DOHH2 (cell line): Measurements from ENCODE around the gene LAMP2.

Experiments used
- H3F3A ChIP-seq: fragments of 200-600 bp; sonication (generic), shearing (Covaris generic); 2 replicates; pipeline ENCODE4 v1.6.0; 2016; ENCODE audit warnings: antibody characterized with exemption, mild to moderate bottlenecking; ENCODE audit not compliant: control insufficient read depth, insufficient read depth
- H3K27ac ChIP-seq: fragments of 200-600 bp; sonication (generic); 2 replicates; pipeline ENCODE4 v1.5.1; 2014; ENCODE audit warnings: low read depth, mild to moderate bottlenecking, low read length, moderate library complexity
- H3K27me3 ChIP-seq: fragments of 200-600 bp; sonication (generic); 2 replicates; pipeline ENCODE4 v1.6.1; 2014; ENCODE audit warnings: mild to moderate bottlenecking, low read length, mixed read lengths; ENCODE audit not compliant: control insufficient read depth
- H3K36me3 ChIP-seq: fragments of 200-600 bp; sonication (generic); 2 replicates; pipeline ENCODE4 v1.6.1; 2014; ENCODE audit warnings: mild to moderate bottlenecking, low read length, moderate library complexity, mixed read lengths; ENCODE audit not compliant: control insufficient read depth
- H3K4me1 ChIP-seq: fragments of 200-600 bp; sonication (generic); 2 replicates; pipeline ENCODE4 v1.6.1; 2014; ENCODE audit warnings: mild to moderate bottlenecking, low read length, mixed read lengths; ENCODE audit not compliant: control insufficient read depth
- H3K4me2 ChIP-seq: fragments of 200-600 bp; sonication (generic); 2 replicates; pipeline ENCODE4 v1.6.0; 2014; ENCODE audit warnings: mild to moderate bottlenecking, low read length, moderate library complexity
- H3K4me3 ChIP-seq: fragments of 200-600 bp; sonication (generic); 2 replicates; pipeline ENCODE4 v1.5.1; 2014; ENCODE audit warnings: mild to moderate bottlenecking, low read length, mixed read lengths
- H3K79me2 ChIP-seq: fragments of 200-600 bp; sonication (generic); 2 replicates; pipeline ENCODE4 v1.6.1; 2014; ENCODE audit warnings: mild to moderate bottlenecking, low read length, mixed read lengths; ENCODE audit not compliant: control insufficient read depth
- H3K9me2 ChIP-seq: fragments of 200-600 bp; sonication (generic); replicated peaks from 2 replicates; pipeline ENCODE4 v1.6.1; 2014; ENCODE audit warnings: mild to moderate bottlenecking, low read length, mixed read lengths; ENCODE audit not compliant: control insufficient read depth
- H3K9me3 ChIP-seq: fragments of 200-600 bp; sonication (generic); 2 replicates; pipeline ENCODE4 v1.6.1; 2014; ENCODE audit warnings: antibody characterized with exemption, low read length, mixed read lengths; ENCODE audit not compliant: control insufficient read depth, insufficient read depth
- H4K20me1 ChIP-seq: fragments of 200-600 bp; sonication (generic); 2 replicates; pipeline ENCODE4 v1.6.0; 2014; ENCODE audit warnings: low read depth, mild to moderate bottlenecking, antibody characterized with exemption, low read length, moderate library complexity; ENCODE audit not compliant: control insufficient read depth, insufficient read depth
- CTCF ChIP-seq: fragments of 200-600 bp; sonication (generic); IDR thresholded peaks from one replicate; pipeline ENCODE4 v1.5.1; 2014; ENCODE audit warnings: antibody characterized with exemption, mild to moderate bottlenecking, low read depth, low read length; ENCODE audit not compliant: poor library complexity, severe bottlenecking
- EZH2phosphoT487 ChIP-seq: fragments of 200-600 bp; sonication (generic); IDR thresholded peaks from 2 replicates; pipeline ENCODE4 v1.6.1; 2017; ENCODE audit warnings: borderline replicate concordance, mild to moderate bottlenecking, antibody characterized with exemption, low read length, moderate library complexity, mixed read lengths

LAMP2 gene

GRCh38 chrX:120429776-120430540 is 39.1 kb downstream of the LAMP2 start:
- no peak for TF ChIP-seq EZH2phosphoT487
- no peak for TF ChIP-seq CTCF
- H3K9me3 ChIP-seq: no peaks in the 10 kb centered on the region
- H3K27me3 ChIP-seq: no peaks in the 10 kb centered on the region
- H3K4me1 ChIP-seq: no peaks in the 10 kb centered on the region
- H3F3A ChIP-seq: no peaks in the 10 kb centered on the region
- no peaks in the 10 kb centered on the region for H3K9me2 ChIP-seq
- no peaks in the 10 kb centered on the region for H4K20me1 ChIP-seq
- H3K79me2 ChIP-seq: no peaks in the 10 kb centered on the region
- no peak overlapping the region for H3K4me2 ChIP-seq
- H3K27ac ChIP-seq: no peak overlapping the region
- no peak overlapping the region for H3K4me3 ChIP-seq
- no peaks in the 10 kb centered on the region for H3K36me3 ChIP-seq

GRCh38 chrX:120428309-120428708 is 40.8 kb downstream of the LAMP2 start:
- no peaks in the 10 kb centered on the region for H3K79me2 ChIP-seq
- H3K27ac ChIP-seq: no peak overlapping the region
- no peaks in the 10 kb centered on the region for H3F3A ChIP-seq
- H3K4me3 ChIP-seq: no peak overlapping the region
- no peaks in the 10 kb centered on the region for H3K27me3 ChIP-seq
- no peaks in the 10 kb centered on the region for H3K9me3 ChIP-seq
- no peaks in the 10 kb centered on the region for H3K36me3 ChIP-seq
- no peak overlapping the region for H3K4me2 ChIP-seq
- H3K9me2 ChIP-seq: no peaks in the 10 kb centered on the region
- TF ChIP-seq CTCF: no peak
- no peak for TF ChIP-seq EZH2phosphoT487
- no peaks in the 10 kb centered on the region for H3K4me1 ChIP-seq
- H4K20me1 ChIP-seq: no peaks in the 10 kb centered on the region

GRCh38 chrX:120426599-120426998 is 42.5 kb downstream of the LAMP2 start:
- Histone ChIP-seq H3K79me2 (no peaks in the 10 kb centered on the region), H3K27me3 (no peaks in the 10 kb centered on the region), H3K4me3 (no peak overlapping the region), H4K20me1 (no peaks in the 10 kb centered on the region), H3K9me2 (no peaks in the 10 kb centered on the region), H3K4me2 (no peak overlapping the region), H3K36me3 (no peaks in the 10 kb centered on the region), H3F3A (no peaks in the 10 kb centered on the region), H3K27ac (no peak overlapping the region), H3K9me3 (no peaks in the 10 kb centered on the region), H3K4me1 (no peaks in the 10 kb centered on the region)
- TF ChIP-seq EZH2phosphoT487: no peak
- no peak for TF ChIP-seq CTCF
